Measurements from ENCODE around the gene OGFOD2.

DNA sequence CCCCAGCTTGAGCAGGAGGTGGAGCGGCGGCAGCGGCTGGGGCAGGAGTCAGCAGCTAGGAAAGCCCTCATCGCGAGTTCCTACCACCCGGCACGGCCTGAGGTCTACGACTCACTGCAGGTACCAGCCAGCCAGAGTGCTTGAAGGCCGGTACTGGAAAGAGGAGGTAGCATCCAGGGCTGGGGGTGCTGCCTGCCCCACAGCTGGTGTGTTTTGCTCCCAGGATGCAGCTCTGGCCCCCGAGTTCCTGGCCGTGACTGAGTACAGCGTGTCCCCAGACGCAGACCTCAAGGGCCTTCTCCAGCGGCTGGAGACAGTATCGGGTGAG, 1.6 kb downstream of the OGFOD2 start:
- TF ChIP-seq, protein P1, sequence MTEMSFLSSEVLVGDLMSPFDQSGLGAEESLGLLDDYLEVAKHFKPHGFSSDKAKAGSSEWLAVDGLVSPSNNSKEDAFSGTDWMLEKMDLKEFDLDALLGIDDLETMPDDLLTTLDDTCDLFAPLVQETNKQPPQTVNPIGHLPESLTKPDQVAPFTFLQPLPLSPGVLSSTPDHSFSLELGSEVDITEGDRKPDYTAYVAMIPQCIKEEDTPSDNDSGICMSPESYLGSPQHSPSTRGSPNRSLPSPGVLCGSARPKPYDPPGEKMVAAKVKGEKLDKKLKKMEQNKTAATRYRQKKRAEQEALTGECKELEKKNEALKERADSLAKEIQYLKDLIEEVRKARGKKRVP (CRISPR knock-in tag; IDR thresholded peaks at IDR 0.05): no peak
- TF ChIP-seq, protein P2, sequence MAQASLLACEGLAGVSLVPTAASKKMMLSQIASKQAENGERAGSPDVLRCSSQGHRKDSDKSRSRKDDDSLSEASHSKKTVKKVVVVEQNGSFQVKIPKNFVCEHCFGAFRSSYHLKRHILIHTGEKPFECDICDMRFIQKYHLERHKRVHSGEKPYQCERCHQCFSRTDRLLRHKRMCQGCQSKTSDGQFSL (CRISPR knock-in tag; IDR thresholded peaks at IDR 0.05): no peak
- TF ChIP-seq, protein P2 (tag; IDR thresholded peaks at IDR 0.05): no peak
- no peak for TF ChIP-seq ZNF408 (CRISPR knock-in tag; IDR thresholded peaks at IDR 0.05; ENCODE audit: low read depth)
- no peak for TF ChIP-seq ZNF24 (IDR thresholded peaks at IDR 0.05)
- TF ChIP-seq, protein P3, sequence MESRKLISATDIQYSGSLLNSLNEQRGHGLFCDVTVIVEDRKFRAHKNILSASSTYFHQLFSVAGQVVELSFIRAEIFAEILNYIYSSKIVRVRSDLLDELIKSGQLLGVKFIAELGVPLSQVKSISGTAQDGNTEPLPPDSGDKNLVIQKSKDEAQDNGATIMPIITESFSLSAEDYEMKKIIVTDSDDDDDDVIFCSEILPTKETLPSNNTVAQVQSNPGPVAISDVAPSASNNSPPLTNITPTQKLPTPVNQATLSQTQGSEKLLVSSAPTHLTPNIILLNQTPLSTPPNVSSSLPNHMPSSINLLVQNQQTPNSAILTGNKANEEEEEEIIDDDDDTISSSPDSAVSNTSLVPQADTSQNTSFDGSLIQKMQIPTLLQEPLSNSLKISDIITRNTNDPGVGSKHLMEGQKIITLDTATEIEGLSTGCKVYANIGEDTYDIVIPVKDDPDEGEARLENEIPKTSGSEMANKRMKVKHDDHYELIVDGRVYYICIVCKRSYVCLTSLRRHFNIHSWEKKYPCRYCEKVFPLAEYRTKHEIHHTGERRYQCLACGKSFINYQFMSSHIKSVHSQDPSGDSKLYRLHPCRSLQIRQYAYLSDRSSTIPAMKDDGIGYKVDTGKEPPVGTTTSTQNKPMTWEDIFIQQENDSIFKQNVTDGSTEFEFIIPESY (CRISPR knock-in tag; IDR thresholded peaks at IDR 0.05): no peak
- no peak for TF ChIP-seq RNF2 (IDR thresholded peaks at IDR 0.05)
- TF ChIP-seq PRPF4 (IDR thresholded peaks at IDR 0.05; ENCODE audit: insufficient read depth, low read depth, low read length, poor library complexity, severe bottlenecking): no peak
- no peak for TF ChIP-seq ZNF274 (IDR thresholded peaks at IDR 0.05; ENCODE audit: borderline replicate concordance, low read depth, low read length)

Measured in K562 (cell line).